ENCODE measurements around the gene HCN4. TPM values are rescaled to one million over a fixed set of nuclear protein-coding genes. Genes with fewer than 3 reads are reported as not detected.
"Not testable (repeated sequence)": the region's sequence is repeated elsewhere in the genome, so short reads cannot be mapped to it uniquely, and the experiment has no call there.

The HCN4 gene
- under 0.01 TPM for total RNA-seq

- Histone ChIP-seq H3K4me1 (ENCODE audit: insufficient read depth, low read length) (no peaks in the 10 kb centered on the region), H3K27me3 (ENCODE audit: insufficient read depth, low read length) (peaks cover 40% of the 10 kb centered on the region), H3K9me3 (ENCODE audit: low read depth, low read length) (no peaks in the 10 kb centered on the region), H3K4me3 (ENCODE audit: low read length) (no peak within 1 kb of the TSS)
Measured at GRCh38 chr15:73368301-73369136, at the start of gene HCN4. Gene HCN4, minus strand, starts transcription at chr15:73368958. Its CDS starts 688 bp downstream, at chr15:73368270.

DNA sequence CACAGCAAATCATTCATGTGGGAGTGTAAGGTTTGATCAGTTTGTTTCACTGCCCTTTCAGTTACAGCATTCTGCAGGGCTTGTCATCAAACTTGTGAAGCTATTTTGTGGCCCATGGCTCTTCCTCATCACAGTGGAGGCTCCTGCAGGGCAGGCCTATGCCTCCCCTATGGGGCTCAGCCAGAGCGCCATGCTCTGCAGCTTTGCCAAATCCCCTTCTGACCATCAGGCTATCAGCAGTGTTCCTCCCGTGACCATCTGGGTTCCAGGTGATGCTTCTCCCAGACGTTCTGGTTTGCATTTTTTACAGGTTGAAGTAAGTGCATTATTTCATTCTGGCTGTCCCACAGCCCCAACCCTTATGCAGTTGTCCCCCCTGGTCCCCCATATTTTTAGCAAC lies 46.1 kb upstream of the HCN4 start:
- Histone ChIP-seq H3K9me3 (ENCODE audit: low read depth, low read length) (no peaks in the 10 kb centered on the region), H3K4me3 (ENCODE audit: low read length) (no peak overlapping the region), H3K27me3 (ENCODE audit: insufficient read depth, low read length) (peaks cover 6% of the 10 kb centered on the region), H3K4me1 (ENCODE audit: insufficient read depth, low read length) (no peaks in the 10 kb centered on the region)

DNA sequence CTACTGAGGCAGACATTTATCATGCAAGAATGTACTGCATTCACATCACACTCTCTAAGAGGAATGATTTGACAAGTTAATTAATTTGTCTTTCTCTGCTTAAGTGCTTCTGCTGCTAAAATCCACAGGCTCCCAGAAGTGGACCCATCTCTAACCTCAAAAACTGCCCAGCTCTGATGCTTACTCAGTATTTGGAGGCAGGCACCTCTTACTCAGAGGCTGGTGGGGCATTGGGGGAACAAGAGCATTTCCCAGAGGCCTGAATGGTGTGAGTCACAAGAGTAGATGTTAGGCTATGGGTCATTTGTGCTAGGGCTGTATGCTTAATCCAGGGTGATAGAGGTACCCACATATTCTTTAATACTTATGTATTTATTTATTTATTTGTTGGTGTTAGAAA lies 34.4 kb upstream of the HCN4 start:
- H3K9me3 ChIP-seq (ENCODE audit: low read depth, low read length): no peaks in the 10 kb centered on the region
- peaks cover 4% of the 10 kb centered on the region for H3K27me3 ChIP-seq (ENCODE audit: insufficient read depth, low read length)
- no peak overlapping the region for H3K4me3 ChIP-seq (ENCODE audit: low read length)
- H3K4me1 ChIP-seq (ENCODE audit: insufficient read depth, low read length): peaks cover 6% of the 10 kb centered on the region

DNA sequence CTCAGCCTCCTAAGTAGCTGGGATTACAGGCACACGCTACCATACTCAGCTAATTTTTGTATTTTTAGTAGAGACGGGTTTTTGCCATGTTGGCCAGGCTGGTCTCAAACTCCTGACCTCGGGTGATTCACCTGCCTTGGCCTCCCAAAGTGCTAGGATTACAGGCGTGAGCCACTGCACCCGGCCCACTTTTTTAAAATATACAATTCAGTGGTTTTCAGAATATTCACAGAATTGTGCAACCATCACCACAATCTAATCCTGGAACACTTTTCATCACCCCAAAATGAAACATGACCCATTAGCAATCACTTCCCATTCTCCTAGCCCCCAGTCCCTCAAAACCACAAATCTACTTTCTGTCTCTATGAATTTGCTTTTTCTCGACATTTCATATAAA lies 31.5 kb upstream of the HCN4 start:
- not testable (repeated sequence) for H3K9me3 ChIP-seq (ENCODE audit: low read depth, low read length); H3K4me1 ChIP-seq (ENCODE audit: insufficient read depth, low read length); H3K27me3 ChIP-seq (ENCODE audit: insufficient read depth, low read length); H3K4me3 ChIP-seq (ENCODE audit: low read length)

DNA sequence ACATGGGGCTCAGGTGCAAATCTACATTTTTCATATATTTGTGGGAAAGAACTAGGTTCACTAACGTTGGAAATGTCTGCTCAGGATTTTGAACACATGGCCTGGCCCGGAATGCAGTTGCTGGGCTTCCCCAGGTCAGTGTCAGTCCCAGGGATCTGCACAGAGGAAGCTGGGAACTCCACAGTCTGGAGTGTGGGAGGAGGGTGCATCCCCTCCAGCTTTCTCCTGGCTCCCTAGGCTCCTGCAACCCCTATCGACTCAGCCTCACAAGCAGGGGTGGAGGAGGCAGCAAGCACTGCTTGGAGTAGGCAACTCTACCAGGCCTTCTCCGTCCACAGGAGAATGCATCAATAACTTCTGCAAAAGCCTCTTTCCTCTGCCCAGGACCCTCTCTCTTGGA lies 30.1 kb upstream of the HCN4 start:
- Histone ChIP-seq H3K27me3 (ENCODE audit: insufficient read depth, low read length) (no peaks in the 10 kb centered on the region), H3K9me3 (ENCODE audit: low read depth, low read length) (no peaks in the 10 kb centered on the region), H3K4me1 (ENCODE audit: insufficient read depth, low read length) (peaks cover 6% of the 10 kb centered on the region), H3K4me3 (ENCODE audit: low read length) (no peak overlapping the region)

- Histone ChIP-seq H3K27me3 (ENCODE audit: insufficient read depth, low read length) (no peaks in the 10 kb centered on the region), H3K4me3 (ENCODE audit: low read length) (no peak overlapping the region), H3K4me1 (ENCODE audit: insufficient read depth, low read length) (peaks cover 6% of the 10 kb centered on the region), H3K9me3 (ENCODE audit: low read depth, low read length) (no peaks in the 10 kb centered on the region)
Measured at GRCh38 chr15:73397461-73397860, 28.7 kb upstream of the HCN4 start.

DNA sequence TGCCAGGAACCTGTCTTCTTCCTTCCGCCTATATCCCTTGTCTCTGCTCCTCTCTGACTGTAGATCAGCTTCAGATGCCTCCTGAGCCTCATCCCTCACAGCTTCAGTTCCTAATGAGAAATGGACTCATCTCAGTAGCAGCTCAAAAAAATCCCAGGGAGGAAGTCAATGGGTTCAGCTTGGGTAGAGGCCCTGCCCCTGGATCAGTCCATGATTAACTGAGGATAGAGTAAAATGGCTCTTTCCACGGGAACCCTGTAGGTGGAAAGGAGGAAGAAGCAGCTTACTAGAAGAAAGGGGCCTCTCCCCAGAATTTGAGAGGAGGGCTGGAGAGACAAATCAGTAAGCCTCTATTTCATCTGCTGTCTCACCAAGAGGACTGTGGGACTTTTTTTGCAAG lies 26.9 kb upstream of the HCN4 start:
- Histone ChIP-seq H3K4me3 (ENCODE audit: low read length) (no peak overlapping the region), H3K27me3 (ENCODE audit: insufficient read depth, low read length) (no peaks in the 10 kb centered on the region), H3K9me3 (ENCODE audit: low read depth, low read length) (no peaks in the 10 kb centered on the region), H3K4me1 (ENCODE audit: insufficient read depth, low read length) (peaks cover 6% of the 10 kb centered on the region)

DNA sequence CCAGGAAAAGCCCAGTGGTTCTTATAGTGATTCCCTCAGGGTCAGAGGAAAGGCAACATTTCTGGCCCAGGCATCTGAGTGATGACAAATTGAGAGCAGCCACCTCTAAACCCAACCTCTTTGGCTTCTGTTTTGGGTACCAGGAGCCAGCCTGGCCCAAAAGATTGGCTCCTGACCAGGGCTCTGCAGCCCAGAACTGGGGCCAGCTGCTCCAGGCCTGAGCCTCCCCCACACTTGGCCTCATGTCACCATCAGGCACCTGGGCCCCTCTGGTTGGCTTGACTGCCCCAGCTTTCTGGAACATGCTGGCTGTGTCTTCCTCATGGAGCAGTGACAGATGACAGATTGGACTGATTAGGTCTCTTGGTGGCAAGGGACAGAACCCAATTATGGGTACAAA lies 26.0 kb upstream of the HCN4 start:
- Histone ChIP-seq H3K27me3 (ENCODE audit: insufficient read depth, low read length) (no peaks in the 10 kb centered on the region), H3K9me3 (ENCODE audit: low read depth, low read length) (no peaks in the 10 kb centered on the region), H3K4me1 (ENCODE audit: insufficient read depth, low read length) (no peaks in the 10 kb centered on the region), H3K4me3 (ENCODE audit: low read length) (no peak overlapping the region)

- Histone ChIP-seq H3K4me3 (ENCODE audit: low read length) (no peak overlapping the region), H3K27me3 (ENCODE audit: insufficient read depth, low read length) (no peaks in the 10 kb centered on the region), H3K9me3 (ENCODE audit: low read depth, low read length) (no peaks in the 10 kb centered on the region), H3K4me1 (ENCODE audit: insufficient read depth, low read length) (no peaks in the 10 kb centered on the region)
Measured at GRCh38 chr15:73393336-73393735, 24.6 kb upstream of the HCN4 start.

DNA sequence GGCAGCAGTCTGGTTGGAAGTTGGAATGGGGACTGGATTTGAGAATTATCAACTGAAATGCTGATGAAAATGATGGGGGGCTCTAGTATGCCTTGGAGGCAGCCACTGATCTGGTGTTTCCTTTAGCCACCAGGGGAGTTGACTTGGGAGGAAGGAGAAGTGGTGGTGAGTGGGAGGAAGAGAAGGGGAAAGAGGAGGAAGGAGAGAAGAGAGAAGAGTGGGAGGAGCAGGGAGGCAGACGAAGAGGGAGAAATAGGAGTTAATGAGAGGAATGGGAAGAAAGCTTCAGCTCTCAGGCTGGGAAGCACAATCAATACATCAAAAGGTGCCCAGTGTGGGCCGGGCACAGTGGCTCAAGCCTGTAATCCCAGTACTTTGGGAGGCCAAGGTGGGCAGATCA lies 23.3 kb upstream of the HCN4 start:
- Histone ChIP-seq H3K9me3 (ENCODE audit: low read depth, low read length) (no peaks in the 10 kb centered on the region), H3K4me3 (ENCODE audit: low read length) (no peak overlapping the region), H3K4me1 (ENCODE audit: insufficient read depth, low read length) (peaks cover 7% of the 10 kb centered on the region), H3K27me3 (ENCODE audit: insufficient read depth, low read length) (no peaks in the 10 kb centered on the region)

GRCh38 chr15:73391128-73391872 lies 22.5 kb upstream of the HCN4 start:
- H3K9me3 ChIP-seq (ENCODE audit: low read depth, low read length): no peaks in the 10 kb centered on the region
- H3K27me3 ChIP-seq (ENCODE audit: insufficient read depth, low read length): no peaks in the 10 kb centered on the region
- peaks cover 8% of the 10 kb centered on the region for H3K4me1 ChIP-seq (ENCODE audit: insufficient read depth, low read length)
- H3K4me3 ChIP-seq (ENCODE audit: low read length): no peak overlapping the region

- H3K27me3 ChIP-seq (ENCODE audit: insufficient read depth, low read length): no peaks in the 10 kb centered on the region
- peaks cover 8% of the 10 kb centered on the region for H3K4me1 ChIP-seq (ENCODE audit: insufficient read depth, low read length)
- H3K9me3 ChIP-seq (ENCODE audit: low read depth, low read length): no peaks in the 10 kb centered on the region
- H3K4me3 ChIP-seq (ENCODE audit: low read length): no peak overlapping the region
Measured at GRCh38 chr15:73389971-73390544, 21.3 kb upstream of the HCN4 start.

DNA sequence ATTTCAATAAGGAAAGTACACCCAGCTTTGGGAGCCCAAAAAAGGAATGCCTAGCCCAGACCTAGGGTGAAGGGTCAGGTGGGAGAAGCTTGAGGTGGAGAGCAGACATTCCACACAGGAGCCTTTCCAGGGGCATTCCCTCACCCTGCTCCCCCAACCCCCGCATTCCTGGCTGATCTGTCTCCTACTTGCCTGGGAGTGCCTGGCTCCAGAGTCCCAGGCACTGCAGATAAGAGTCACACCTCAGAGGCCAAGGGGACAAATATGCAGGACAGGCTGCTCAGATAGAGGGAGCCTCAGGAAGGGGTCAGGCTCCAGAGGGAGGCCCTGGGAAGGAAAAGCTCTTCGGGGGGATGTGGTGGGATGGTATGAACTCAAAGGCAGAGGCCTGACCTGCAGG lies 20.8 kb upstream of the HCN4 start:
- H3K27me3 ChIP-seq (ENCODE audit: insufficient read depth, low read length): no peaks in the 10 kb centered on the region
- H3K9me3 ChIP-seq (ENCODE audit: low read depth, low read length): no peaks in the 10 kb centered on the region
- no peak overlapping the region for H3K4me3 ChIP-seq (ENCODE audit: low read length)
- peaks cover 8% of the 10 kb centered on the region for H3K4me1 ChIP-seq (ENCODE audit: insufficient read depth, low read length)

GRCh38 chr15:73388256-73388781 lies 19.6 kb upstream of the HCN4 start:
- H3K9me3 ChIP-seq (ENCODE audit: low read depth, low read length): no peaks in the 10 kb centered on the region
- H3K4me1 ChIP-seq (ENCODE audit: insufficient read depth, low read length): peaks cover 8% of the 10 kb centered on the region
- H3K4me3 ChIP-seq (ENCODE audit: low read length): no peak overlapping the region
- no peaks in the 10 kb centered on the region for H3K27me3 ChIP-seq (ENCODE audit: insufficient read depth, low read length)

DNA sequence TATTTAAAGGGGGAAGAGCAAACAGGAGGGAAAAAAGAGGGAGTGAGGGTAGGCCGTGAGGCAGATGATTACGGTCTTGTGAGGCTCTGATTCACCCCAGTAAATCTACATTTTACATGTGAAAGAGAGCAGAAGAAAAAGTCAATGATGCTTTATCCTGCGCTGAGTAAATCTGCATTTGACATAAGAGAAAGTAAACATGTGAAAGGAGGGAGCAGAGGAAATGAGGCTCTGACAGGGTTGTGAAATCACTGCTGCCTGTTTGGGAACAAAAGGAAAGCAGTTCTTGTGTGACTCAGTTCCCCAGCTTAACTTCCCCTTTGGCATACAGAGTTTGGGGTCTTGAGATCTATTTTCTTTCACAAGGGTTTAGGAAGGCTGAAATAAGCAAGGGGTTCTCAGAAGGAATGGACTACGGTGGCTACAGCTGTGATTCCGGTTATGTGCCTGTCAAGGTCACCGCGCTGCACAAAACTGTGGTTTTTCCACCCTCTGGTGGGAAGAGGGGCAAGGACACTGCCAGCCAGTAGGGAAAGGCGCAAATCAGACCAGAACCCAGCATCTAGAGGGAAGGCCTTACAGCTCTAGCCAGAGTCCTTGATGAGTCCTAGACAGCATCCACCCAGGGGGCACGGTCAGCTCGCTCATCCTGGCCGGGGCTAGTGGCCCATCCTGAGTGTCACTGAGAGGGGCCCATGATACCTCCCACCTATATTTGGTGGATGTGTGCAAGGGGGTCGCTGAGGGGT lies 18.9 kb upstream of the HCN4 start:
- Histone ChIP-seq H3K9me3 (ENCODE audit: low read depth, low read length) (no peaks in the 10 kb centered on the region), H3K27me3 (ENCODE audit: insufficient read depth, low read length) (no peaks in the 10 kb centered on the region), H3K4me1 (ENCODE audit: insufficient read depth, low read length) (peaks cover 8% of the 10 kb centered on the region), H3K4me3 (ENCODE audit: low read length) (no peak overlapping the region)

All from mononuclear cell (primary cell).